Fibroblast of upper back skin (primary cell): ENCODE results near the gene AFMID.
"Not testable (repeated sequence)": the region's sequence is repeated elsewhere in the genome, so short reads cannot be mapped to it uniquely, and the experiment has no call there.

Experiments
- DNase-seq: peaks from one replicate; pipeline ENCODE4 v3.0.0-alpha.2; 2013

AFMID gene

DNA sequence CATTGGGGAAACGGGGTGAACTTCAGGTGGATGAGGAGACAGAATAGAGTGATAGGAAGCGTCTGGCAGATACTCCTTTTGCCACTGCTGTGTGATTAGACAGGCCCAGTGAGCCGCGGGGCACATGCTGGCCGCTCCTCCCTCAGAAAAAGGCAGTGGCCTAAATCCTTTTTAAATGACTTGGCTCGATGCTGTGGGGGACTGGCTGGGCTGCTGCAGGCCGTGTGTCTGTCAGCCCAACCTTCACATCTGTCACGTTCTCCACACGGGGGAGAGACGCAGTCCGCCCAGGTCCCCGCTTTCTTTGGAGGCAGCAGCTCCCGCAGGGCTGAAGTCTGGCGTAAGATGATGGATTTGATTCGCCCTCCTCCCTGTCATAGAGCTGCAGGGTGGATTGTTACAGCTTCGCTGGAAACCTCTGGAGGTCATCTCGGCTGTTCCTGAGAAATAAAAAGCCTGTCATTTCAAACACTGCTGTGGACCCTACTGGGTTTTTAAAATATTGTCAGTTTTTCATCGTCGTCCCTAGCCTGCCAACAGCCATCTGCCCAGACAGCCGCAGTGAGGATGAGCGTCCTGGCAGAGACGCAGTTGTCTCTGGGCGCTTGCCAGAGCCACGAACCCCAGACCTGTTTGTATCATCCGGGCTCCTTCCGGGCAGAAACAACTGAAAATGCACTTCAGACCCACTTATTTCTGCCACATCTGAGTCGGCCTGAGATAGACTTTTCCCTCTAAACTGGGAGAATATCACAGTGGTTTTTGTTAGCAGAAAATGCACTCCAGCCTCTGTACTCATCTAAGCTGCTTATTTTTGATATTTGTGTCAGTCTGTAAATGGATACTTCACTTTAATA lies 37.3 kb downstream of the AFMID start:
- DNase-seq = no peak

DNA sequence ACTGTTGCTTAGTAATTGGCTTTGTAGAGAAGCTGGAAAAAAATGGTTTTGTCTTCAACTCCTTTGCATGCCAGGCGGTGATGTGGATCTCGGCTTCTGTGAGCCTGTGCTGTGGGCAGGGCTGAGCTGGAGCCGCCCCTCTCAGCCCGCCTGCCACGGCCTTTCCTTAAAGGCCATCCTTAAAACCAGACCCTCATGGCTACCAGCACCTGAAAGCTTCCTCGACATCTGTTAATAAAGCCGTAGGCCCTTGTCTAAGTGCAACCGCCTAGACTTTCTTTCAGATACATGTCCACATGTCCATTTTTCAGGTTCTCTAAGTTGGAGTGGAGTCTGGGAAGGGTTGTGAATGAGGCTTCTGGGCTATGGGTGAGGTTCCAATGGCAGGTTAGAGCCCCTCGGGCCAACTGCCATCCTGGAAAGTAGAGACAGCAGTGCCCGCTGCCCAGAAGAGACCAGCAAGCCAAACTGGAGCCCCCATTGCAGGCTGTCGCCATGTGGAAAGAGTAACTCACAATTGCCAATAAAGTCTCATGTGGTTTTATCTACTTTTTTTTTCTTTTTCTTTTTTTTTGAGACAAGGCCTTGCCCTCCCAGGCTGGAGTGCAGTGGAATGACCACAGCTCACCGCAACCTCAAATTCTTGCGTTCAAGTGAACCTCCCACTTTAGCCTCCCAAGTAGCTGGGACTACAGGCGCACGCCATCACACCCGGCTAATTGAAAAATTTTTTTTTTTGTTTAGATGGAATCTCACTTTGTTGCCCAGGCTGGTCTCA lies 38.1 kb downstream of the AFMID start:
- DNase-seq = no peak

DNA sequence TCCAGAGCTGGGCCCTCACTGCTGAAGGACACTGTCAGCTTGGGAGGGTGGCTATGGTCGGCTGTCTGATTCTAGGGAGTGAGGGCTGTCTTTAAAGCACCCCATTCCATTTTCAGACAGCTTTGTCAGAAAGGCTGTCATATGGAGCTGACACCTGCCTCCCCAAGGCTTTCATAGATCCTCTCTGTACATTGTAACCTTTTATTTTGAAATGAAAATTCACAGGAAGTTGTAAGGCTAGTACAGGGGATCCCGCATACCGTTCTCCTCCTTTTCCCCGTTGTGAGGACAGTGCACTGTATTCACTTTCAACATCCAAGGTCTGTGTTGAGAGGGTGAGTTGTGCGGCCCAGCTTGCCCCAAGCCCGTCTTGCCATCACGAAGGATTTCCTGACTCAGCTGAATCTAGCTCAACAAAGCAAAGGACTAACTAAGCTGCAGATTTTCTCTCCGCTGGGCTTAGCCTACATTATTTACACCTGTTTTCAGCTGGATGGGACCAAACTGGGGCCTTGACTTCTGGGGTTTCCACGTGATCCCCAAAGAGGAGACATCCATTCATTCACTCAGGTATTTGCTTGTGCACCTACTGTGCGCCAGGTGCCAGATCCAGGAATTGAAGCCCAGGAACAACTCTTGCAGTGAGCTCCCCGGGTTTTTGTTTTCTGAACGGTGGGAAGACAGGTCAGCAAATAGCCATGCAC lies 39.0 kb downstream of the AFMID start:
- DNase-seq = no peak

DNA sequence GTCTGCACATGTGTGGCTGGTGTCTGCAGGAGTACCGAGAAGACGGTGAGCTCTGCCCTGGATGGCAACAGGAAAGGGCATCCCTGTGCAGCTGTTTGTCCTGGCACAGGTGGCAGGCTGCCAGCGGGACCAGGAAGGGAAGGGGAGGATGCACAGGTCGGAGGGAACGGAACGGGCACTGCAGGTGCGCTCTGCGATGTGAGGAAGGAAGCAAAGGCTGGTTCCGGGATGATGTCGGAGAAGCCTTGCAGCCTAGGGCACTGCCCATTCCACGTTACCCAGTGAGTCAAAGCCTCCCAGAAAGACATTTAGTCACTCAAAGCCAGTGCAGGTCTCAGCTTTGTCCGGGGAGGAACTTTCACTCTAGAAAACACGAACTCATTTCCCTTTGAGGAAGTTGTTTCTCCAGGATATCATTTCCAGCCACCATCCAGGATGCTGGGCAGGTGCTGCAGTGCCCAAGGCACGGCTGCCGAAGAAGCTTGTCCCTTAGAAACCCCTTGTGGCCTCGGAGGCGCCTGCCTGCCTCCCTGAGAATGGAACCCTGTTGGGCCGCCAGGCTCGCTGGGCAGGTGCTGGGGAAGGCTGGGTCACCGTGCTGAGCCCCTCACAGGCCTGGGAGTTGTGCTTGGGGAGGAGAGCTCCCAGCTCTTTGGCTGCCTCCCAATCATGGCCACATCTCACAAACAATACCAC lies 39.7 kb downstream of the AFMID start:
- no peak for DNase-seq

DNA sequence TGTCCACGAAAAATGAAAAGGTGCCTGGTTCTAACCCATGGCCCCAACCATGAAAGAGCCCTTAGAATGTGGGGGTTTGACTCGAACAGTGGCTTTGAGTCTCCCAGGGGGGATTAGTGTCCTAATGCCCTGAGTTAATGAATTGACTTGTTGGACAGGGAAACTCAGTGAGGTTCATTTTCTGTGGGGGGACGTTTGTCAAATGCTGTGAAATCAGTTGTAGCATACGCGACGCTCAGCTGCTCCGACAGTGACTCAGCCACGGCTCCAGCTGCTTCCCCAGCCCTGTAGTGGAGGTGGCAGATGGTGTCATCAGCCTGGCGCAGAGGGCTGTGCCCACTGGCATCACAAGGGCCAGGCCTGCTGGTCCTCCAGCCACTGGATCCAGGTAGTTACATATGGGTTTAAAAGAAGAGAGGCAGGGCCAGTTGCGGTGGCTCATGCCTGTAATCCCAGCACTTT lies 40.3 kb downstream of the AFMID start:
- no peak for DNase-seq

DNA sequence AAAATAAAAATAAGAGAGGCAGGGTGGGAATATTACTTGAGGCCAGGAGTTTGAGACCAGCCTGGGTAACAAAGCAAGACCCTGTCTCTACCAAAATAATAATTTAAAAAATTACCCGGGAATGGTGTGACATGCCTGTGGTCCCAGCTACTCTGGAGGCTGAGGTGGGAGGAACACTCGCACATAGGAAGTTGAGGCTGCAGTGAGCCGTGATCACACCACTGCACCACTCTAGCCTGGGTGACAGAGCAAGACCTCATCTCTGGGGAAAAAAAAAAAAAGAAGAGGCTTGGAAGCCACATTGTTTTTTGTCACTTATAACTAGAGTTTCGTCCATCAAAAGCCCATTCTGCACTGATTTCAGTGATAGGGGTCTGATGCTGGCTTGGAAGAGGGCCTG lies 41.0 kb downstream of the AFMID start:
- no peak for DNase-seq

DNA sequence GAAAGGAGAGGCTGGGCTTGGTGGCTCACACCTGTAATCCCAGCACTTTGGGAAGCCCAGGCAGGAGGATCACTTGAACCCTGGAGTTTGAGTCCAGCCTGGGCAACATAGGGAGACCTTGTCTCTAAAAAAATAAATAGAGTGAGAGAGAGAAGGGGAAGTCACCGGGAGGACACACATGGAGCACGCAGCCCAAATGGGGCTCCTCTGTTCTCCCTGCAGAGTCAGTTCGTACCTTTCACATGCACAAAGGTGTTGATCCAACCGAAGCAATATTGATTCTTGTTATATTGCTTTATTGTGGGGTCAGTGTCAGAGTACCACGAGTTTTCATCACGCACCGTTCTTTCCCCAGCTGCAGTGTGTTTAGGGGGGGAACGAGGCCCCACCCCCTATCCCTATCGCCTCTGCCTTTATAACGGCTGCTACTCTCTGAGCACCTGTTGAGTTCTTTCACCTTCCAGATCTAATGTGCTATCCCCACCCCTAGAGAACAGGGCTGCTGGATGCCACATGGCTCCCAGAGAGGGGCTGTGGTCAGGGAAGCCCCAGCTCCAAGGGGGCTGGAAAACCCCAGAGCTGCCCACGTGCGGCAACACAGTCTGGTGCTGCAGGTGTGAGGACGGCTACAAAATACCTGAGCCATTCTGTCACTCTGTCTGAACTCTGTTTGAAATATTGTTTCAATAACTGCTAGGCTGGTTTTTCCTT lies 43.2 kb downstream of the AFMID start:
- DNase-seq = no peak

DNA sequence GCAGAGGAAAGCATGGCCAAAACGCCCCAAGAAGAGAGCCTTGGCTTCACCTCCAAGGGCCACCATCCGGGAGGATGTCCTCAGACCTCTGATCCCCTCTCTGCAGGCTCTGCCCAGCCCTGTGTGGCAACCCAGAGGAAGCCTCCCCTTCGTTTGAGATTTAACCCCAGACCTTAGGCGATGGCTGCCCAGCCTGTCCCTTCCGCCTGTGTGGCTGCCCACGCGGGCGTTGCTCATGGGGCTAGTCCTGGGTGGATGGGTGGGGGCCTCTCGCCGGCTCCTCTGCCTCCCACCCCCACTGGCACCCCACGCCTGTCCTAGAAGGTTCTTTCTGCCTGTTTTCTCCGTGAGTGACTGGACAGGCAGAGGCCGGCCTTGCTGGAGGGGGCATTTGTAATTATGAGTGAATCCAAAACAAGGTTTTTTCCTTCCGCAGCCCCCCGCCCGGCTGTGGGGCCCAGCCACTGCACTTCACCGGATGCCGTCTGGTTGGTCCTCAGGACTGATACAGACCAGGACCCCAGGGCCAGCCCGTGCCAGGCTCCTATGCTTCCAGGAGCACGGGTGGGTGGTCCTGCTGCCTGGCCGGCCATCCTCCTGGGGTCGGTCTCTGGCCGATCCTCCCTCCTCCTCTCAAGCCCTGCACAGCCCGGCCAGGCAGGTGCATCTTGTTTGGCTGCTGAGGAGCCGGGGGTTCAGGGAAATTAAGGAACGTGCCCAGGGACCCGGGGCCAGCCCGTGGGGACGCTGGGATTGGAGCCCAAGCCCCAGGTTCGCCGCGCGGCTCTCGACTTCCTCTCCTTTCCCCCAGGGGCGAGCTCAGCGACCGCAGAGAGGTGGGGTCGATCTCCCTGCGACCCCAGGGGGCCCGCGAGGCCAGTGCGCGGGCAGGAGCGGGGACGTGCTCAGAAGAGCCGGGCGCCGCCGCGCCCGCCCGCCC lies 44.1 kb downstream of the AFMID start, which contains the start of gene TMEM235:
TMEM235 (plus strand) TSS at position 636 of the 940 bp plus-strand sequence. CDS start 393 bp downstream, outside the sequence.
- DNase-seq = no peak

DNA sequence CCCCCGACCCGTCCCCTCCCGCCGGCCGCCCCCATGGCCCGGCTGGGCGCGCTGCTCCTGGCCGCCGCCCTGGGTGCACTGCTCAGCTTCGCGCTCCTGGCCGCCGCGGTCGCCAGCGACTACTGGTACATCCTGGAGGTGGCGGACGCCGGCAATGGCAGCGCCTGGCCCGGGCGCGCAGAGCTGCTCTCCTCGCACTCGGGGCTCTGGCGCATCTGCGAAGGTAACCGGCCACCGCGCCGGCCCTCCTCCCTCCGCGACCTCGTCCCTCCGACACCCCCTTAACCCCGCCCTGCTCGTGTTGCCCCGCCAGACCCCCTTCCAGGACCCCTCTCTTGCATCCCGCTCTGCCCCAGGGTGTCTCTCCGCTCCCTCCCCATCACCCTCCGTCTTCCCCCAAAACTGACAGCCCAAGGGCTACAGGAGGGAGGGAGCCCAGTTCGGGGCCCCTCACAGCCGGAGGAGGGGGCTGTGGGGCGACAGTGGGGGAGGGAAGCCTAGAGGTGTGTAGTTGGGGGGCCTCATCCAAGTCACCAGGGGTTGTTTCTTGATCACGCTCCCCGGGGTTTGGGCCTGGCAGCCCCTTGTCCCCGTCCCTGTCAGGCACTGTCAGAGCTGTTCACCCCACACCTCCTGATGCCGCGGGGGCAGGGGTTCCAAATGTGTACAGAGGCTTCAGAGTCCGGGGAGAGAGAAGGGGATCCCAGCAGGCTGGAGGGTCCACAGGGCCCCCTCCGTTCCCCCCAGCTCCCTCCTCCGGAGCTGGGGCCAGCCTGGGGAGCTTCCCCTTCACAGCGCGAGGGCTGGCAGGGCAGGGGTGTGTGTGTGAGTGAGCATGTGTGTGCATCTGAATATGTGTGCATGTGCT lies 45.1 kb downstream of the AFMID start:
- DNase-seq = no peak

DNA sequence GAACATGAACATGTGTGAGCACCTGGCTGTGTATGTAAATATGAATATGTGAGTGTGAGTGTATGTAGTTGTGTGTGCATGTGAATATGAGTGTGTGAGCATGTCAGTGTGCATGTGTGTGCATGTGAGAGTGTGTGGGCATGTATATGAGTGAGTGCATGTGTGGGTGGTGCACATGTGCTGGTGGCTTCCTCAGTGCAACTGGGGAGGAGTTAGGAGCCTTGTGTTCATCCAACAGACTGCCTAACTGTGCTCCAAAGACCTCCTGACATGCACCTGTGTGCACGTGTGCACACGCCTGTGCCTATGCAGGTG lies 45.7 kb downstream of the AFMID start:
- DNase-seq = no peak

DNA sequence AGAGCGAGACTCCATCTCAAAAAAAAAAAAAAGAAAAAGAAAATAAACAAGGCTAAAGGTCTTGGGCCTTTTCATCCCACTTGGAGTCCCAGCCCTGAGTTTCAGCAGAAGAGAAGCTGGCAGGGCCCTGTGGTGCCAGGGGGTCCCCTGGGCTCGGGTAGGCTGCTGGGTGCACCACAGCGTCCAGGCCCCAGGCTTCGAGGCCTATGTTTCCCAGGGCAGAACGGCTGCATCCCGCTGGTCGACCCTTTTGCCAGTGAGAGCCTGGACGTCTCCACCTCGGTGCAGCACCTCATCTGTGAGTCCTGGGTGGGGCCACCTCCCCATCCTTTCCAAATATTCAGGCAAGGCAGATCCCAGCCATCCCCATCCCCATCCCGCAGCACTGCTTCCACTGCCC lies 46.5 kb downstream of the AFMID start:
- DNase-seq = no peak

DNA sequence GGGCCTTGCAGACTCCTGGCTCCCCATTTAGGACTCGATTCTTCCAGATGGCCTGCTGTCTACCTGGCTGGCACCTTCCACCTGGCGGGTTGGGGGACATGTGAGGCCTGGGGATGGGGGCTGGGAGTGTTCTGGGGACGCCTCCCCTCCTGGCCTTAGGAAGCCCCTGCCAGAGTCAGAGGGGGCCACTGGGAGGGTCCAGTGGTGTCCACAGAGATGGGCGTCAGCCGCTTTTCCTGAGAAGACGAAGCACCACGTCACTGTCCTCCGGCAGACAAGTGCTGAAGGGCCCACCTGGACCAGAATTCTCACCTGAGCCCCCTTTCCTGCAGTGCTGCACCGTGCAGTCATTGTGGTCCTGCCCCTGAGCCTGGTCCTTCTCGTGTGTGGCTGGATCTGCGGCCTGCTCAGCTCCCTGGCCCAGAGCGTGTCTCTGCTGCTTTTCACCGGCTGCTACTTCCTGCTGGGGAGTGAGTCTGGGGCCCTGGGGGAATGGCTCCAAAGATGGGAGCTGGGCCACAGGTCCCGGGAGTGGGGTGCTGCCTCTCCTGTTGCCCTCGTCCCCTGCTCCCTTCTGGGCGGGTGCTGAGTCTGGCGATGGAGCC lies 47.2 kb downstream of the AFMID start:
- no peak for DNase-seq

DNA sequence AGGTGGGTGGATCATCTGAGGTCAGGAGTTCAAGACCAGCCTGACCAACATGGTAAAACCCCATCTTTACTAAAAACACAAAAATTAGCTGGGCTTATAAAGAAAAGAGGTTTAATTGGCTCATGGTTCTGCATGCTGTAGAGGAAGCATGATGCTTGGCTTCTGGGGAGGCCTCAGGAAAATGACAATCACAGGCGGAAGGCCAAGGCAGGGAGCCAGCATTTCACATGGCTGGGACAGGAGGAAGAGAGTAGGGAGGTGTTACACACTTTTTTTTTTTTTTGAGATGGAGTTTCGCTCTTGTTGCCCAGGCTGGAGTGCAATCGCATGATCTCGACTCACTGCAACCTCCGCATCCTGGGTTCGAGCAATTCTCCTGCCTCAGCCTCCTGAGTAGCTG lies 47.9 kb downstream of the AFMID start:
- DNase-seq = not testable (repeated sequence)

DNA sequence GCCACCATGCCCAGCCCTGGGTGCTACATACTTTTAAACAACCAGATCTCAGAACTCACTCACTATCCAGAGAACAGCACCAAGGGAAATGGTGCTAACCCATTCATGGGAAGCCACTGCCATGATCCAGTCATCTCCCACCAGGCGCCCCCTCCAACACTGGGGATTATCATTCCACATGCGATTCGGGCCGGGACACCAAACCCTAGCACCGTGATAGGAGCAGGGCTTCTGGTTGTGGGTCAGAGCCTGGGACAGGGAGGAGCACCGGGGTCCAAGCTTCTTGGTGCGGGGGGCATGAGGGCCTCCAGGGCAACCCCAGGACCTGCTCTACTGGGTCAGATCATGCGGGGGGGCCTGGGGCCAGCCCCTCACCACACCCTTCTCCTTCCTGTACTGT lies 48.7 kb downstream of the AFMID start:
- DNase-seq = no peak

DNA sequence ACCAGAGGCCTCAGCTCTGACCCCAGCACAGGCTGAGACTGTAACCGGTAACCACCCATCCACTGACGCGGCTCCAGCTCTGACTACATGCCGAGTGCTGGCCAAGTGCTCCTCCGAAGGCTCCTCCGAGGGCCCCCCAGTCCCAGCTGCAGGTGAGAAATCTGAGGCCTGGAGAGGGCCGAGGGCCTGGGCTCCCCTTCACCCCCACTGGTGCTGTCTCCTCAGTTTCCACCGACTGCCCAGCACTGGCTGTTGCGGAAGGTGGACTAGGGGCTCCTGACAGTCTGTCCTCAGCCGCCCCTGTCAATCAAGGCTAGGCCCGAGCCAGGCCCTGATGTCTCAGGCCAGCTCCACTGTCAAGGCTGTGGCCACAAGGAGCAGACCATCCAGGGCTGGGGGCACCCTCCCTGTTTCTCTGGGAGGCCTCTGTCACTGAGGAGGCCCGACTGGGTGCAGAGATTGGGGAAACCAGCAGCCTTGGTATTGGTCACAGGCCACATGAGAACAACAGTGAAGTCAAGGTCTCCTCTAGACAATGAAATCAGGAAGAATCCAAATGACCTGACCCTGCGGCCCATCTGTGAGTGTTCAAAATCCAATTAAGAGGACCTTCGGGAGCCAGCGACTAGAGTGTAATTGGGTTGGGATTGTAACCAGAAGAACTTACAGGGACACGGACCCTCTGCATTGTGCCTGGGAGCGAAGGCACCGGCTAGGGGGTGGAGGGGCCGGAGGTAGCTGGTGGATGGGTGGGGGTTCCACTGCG lies 49.4 kb downstream of the AFMID start:
- no peak for DNase-seq

DNA sequence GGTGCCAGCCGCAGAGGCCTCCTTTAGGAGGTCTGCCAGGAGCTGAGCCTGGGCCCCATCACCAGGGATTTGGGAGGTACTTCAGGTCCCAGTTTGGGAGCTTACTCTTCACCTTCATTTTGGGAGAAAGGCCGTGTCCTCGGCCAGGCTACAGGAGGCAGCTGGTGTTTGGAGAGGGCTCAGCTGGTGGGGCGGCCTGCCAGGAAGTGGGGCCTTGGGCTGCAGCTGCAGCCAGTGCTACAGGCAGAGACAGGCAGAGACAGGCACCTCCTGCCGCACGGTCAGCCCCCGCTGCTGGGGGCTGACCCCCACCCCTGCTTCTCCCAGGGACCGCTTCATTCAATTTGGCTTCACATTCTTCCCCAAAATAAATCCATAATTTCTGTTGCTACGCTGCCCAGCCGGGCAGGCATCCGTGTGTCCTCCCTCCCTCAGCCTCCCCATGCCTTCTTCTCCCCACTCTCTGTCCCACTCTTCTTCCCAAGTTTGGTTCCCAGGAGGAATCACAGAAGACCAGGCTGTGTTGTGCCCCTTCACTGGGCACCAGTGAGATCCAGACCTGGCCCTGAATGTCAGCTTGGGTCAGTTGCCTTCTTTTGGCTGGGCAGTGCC lies 50.3 kb downstream of the AFMID start:
- DNase-seq = no peak

DNA sequence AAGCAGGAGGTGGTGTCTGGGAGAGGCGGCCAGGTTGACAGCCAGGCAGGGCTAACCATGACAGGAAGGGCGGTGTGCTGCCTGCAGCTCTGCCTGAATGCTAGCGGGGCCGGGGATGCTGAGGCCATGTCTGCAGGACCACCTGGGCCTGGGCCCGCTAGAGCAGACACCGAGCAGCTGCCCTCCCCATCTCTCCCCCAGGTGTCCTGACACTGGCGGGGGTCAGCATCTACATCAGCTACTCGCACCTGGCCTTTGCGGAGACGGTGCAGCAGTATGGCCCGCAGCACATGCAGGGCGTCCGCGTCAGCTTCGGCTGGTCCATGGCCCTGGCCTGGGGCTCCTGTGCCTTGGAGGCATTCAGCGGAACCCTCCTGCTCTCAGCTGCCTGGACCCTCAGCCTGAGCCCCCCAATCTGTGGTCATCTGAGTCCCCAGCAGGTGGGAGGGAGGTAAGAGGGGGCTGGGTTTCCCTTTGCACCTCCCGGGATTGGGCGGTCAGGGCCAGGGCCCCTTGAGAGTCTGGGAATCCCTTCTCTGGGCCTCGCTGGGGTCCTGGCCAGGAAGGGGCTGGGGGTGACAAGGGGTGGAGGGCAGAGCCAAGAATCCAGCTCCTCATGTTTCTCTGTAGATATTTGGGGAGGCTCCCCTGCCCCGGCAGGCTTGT lies 51.8 kb downstream of the AFMID start:
- no peak for DNase-seq

DNA sequence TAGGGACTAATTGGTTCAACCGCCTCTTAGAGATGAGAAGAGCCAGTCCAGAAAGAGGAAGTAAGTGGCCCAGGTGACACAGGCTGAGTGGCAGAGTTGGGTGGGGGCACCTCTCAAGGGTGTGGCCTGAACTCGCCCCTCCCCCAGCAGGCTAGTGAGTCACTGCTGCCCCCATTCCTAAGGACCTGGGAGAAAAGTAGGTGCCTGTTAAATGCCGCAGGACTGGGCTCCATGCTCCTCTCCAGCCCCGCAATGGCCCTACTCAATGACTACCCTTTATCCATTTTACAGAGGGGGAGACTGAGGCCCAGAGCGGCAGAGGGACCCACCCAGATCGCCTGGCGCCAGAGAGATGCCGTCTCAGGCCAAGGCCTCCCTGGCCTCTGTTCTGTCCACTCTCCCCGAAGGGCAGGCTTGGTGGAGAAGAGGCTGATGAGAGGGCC lies 52.3 kb downstream of the AFMID start:
- DNase-seq = no peak
